ENCODE data around the gene ZNF491.

DNA sequence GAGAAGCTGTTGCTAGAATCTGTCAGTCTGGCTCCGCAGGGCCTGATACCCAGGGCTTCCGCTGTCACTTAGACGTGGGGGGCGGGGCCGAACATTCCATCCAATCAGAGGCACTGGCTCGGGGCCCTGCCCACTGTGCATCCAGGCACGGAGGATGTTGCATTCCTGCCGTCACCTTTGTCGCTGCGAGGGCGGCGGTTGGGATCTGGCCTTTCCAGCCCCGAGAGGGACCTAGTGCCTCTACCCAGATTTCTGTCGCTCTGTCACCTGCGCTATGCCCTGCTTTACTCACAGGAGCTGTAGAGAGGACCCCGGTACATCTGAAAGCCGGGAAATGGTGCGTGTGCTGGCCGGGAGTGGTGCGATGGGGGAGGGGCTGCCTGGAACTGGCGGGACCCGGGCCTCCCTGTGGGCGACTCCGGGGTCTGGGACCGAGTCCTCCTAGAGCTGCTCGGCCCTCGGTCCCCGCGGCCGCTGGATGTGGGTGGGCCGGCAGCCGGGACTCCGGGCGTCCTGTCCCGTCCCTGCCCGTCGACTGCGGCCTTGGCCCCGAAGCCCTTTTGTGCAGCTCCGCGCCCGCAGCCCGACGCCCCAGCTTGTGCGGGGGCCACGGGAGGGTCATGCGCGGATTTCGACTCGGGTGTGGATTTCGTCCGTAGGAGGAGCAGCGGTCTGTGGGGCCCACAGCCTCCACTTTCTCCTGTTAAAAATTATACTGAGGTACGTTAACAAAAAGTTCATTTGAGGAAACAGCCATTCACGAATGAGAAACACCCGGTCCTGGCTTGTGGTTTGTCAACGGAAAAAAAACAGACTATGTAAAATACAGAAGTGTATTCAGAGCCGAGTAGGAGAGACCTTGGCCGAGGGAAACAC, 50.5 kb downstream of the ZNF491 start, which contains the start of gene ZNF439:
- TF ChIP-seq, protein P1, sequence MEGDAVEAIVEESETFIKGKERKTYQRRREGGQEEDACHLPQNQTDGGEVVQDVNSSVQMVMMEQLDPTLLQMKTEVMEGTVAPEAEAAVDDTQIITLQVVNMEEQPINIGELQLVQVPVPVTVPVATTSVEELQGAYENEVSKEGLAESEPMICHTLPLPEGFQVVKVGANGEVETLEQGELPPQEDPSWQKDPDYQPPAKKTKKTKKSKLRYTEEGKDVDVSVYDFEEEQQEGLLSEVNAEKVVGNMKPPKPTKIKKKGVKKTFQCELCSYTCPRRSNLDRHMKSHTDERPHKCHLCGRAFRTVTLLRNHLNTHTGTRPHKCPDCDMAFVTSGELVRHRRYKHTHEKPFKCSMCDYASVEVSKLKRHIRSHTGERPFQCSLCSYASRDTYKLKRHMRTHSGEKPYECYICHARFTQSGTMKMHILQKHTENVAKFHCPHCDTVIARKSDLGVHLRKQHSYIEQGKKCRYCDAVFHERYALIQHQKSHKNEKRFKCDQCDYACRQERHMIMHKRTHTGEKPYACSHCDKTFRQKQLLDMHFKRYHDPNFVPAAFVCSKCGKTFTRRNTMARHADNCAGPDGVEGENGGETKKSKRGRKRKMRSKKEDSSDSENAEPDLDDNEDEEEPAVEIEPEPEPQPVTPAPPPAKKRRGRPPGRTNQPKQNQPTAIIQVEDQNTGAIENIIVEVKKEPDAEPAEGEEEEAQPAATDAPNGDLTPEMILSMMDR (IDR thresholded peaks at IDR 0.05 in 2 of 3, conservative IDR thresholded peaks at IDR 0.05 in 1 of 3; ENCODE audit: borderline replicate concordance in 1 of 3, insufficient read depth in 1 of 3, low read depth in 2 of 3, low read length in 2 of 3): no peak
- TF ChIP-seq POLR2A (IDR thresholded peaks at IDR 0.05; ENCODE audit: borderline replicate concordance, extremely low read depth, insufficient read depth, insufficient read length) (no peak), EGR1 (IDR thresholded peaks at IDR 0.05; ENCODE audit: low read depth) (no peak), EZH2phosphoT487 (IDR thresholded peaks at IDR 0.05; ENCODE audit: borderline replicate concordance) (no peak), ELF1 (IDR thresholded peaks at IDR 0.05; ENCODE audit: borderline replicate concordance, low read depth) (no peak), EZH2 (IDR thresholded peaks at IDR 0.05) (no peak), SP1 (IDR thresholded peaks at IDR 0.05; ENCODE audit: low read depth) (no peak), FOSL1 (IDR thresholded peaks at IDR 0.05; ENCODE audit: low read depth) (no peak), CEBPB (IDR thresholded peaks at IDR 0.05; ENCODE audit: low read depth) (no peak)
- TF ChIP-seq, protein P2, sequence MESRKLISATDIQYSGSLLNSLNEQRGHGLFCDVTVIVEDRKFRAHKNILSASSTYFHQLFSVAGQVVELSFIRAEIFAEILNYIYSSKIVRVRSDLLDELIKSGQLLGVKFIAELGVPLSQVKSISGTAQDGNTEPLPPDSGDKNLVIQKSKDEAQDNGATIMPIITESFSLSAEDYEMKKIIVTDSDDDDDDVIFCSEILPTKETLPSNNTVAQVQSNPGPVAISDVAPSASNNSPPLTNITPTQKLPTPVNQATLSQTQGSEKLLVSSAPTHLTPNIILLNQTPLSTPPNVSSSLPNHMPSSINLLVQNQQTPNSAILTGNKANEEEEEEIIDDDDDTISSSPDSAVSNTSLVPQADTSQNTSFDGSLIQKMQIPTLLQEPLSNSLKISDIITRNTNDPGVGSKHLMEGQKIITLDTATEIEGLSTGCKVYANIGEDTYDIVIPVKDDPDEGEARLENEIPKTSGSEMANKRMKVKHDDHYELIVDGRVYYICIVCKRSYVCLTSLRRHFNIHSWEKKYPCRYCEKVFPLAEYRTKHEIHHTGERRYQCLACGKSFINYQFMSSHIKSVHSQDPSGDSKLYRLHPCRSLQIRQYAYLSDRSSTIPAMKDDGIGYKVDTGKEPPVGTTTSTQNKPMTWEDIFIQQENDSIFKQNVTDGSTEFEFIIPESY (IDR thresholded peaks at IDR 0.05; ENCODE audit: extremely low read depth, insufficient replicate concordance, low read length): no peak

All from HCT116 (cell line).